Activated T-cell treated with anti-CD3 and anti-CD28 coated beads for 48 hours (primary cell): ENCODE measurements around the gene EIF4B.
"Not testable (repeated sequence)": the region's sequence is repeated elsewhere in the genome, so short reads cannot be mapped to it uniquely, and the experiment has no call there.

Source experiments
- DNase-seq: peaks from one replicate; pipeline ENCODE4 v3.0.0-alpha.2; 2020; ENCODE audit warnings: low read depth

Gene EIF4B

GRCh38 chr12:53004178-53004577 lies 2.1 kb upstream of the EIF4B start:
- no peak for DNase-seq

GRCh38 chr12:53004582-53004981 lies 1.7 kb upstream of the EIF4B start:
- no peak for DNase-seq

- DNase-seq, result no peak
Measured at GRCh38 chr12:53005215-53005985, 856 bp upstream of the EIF4B start.

- peak; percentile 79 for DNase-seq
Measured at GRCh38 chr12:53006810-53007309, 604 bp downstream of the EIF4B start.

- DNase-seq, result no peak
Measured at GRCh38 chr12:53007343-53007742, 1.1 kb downstream of the EIF4B start.

- DNase-seq, result not testable (repeated sequence)
Measured at GRCh38 chr12:53008760-53009159, 2.5 kb downstream of the EIF4B start.

- DNase-seq, result no peak
Measured at GRCh38 chr12:53010955-53011354, 4.7 kb downstream of the EIF4B start.

- DNase-seq, result no peak
Measured at GRCh38 chr12:53011889-53012288, 5.6 kb downstream of the EIF4B start.

GRCh38 chr12:53012928-53013327 lies 6.7 kb downstream of the EIF4B start:
- no peak for DNase-seq

GRCh38 chr12:53014709-53015108 lies 8.5 kb downstream of the EIF4B start:
- no peak for DNase-seq

- no peak for DNase-seq
Measured at GRCh38 chr12:53025250-53025649, 19.0 kb downstream of the EIF4B start.

- not testable (repeated sequence) for DNase-seq
Measured at GRCh38 chr12:53027014-53027413, 20.8 kb downstream of the EIF4B start.

GRCh38 chr12:53031616-53032015 lies 25.4 kb downstream of the EIF4B start:
- no peak for DNase-seq

- DNase-seq, result not testable (repeated sequence)
Measured at GRCh38 chr12:53033832-53034231, 27.6 kb downstream of the EIF4B start.

GRCh38 chr12:53034459-53034858 lies 28.2 kb downstream of the EIF4B start:
- no peak for DNase-seq

GRCh38 chr12:53036802-53037201 lies 30.5 kb downstream of the EIF4B start:
- DNase-seq, result no peak

- no peak for DNase-seq
Measured at GRCh38 chr12:53039851-53040250, 33.6 kb downstream of the EIF4B start.

- no peak for DNase-seq
Measured at GRCh38 chr12:53042607-53043454, 36.6 kb downstream of the EIF4B start.

GRCh38 chr12:53044052-53044581 lies 37.9 kb downstream of the EIF4B start:
- no peak for DNase-seq

- no peak for DNase-seq
Measured at GRCh38 chr12:53044896-53045695, 38.8 kb downstream of the EIF4B start.

GRCh38 chr12:53045696-53046045 lies 39.4 kb downstream of the EIF4B start:
- no peak for DNase-seq

GRCh38 chr12:53046655-53047220 lies 40.5 kb downstream of the EIF4B start:
- peak; percentile 48 for DNase-seq
